Measurements from ENCODE around the gene TBC1D16. TPM values are rescaled to one million over a fixed set of nuclear protein-coding genes. Genes with fewer than 3 reads are reported as not detected.

The TBC1D16 gene
- total and polyA plus RNA-seq, 2 experiments from 2014 or later = 13.0 to 30.3 TPM

DNA sequence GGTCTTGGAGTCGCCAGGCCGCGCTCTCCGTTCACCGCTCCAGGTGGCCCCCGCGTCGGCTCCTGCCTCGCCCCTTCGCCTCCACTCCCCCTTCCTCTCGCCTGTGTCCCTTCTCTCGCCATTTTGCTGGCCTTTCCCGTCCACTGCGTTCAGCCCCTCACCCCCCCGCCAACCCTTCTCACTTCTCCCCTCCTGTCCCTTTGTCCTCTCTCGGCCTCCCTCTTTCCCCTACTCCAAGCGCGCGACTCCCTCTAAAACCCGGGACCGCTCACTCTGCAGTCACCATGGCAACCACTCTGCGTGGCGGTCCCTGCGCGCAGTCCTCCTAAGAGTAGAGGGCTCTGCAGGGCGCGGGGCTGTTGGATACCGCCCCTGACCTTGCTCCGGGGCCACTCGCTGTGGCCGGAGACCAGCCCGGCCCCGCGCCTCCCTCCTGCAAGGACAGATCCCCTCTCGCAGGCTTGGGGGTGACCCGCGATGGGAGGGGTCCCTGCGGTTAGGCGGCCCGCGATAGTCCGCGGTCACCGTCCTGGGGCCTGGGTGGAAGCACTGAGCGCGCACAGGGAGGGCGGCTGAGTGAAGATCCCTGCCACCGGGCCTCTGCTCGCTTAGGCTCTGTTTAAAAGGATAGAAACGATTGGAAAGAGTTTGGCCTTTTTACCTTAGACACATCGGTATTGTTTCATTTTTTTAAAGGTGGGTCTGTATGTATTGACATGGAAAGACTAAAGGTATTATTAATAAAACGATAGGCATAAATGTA is 1.2 kb upstream of the TBC1D16 start:
- TF ChIP-seq, protein P1, sequence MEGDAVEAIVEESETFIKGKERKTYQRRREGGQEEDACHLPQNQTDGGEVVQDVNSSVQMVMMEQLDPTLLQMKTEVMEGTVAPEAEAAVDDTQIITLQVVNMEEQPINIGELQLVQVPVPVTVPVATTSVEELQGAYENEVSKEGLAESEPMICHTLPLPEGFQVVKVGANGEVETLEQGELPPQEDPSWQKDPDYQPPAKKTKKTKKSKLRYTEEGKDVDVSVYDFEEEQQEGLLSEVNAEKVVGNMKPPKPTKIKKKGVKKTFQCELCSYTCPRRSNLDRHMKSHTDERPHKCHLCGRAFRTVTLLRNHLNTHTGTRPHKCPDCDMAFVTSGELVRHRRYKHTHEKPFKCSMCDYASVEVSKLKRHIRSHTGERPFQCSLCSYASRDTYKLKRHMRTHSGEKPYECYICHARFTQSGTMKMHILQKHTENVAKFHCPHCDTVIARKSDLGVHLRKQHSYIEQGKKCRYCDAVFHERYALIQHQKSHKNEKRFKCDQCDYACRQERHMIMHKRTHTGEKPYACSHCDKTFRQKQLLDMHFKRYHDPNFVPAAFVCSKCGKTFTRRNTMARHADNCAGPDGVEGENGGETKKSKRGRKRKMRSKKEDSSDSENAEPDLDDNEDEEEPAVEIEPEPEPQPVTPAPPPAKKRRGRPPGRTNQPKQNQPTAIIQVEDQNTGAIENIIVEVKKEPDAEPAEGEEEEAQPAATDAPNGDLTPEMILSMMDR (IDR thresholded peaks at IDR 0.05; ENCODE audit: low read depth, low read length) = no peak
- H3K27me3 ChIP-seq = no peaks in the 10 kb centered on the region
- H3K4me1 ChIP-seq (ENCODE audit: low read depth) = no peaks in the 10 kb centered on the region
- peaks cover 4% of the 10 kb centered on the region for H3K36me3 ChIP-seq
- peak overlapping the region; percentile 71 for H3K27ac ChIP-seq
- peak in 1 of 2 donors; percentile 79 for DNase-seq (ENCODE audit: low read depth in 1 of 2, low spot score in 1 of 2)
- peak overlapping the region; percentile 82 for H3K4me3 ChIP-seq
- H3K9me3 ChIP-seq (ENCODE audit: low read depth) = no peaks in the 10 kb centered on the region

DNA sequence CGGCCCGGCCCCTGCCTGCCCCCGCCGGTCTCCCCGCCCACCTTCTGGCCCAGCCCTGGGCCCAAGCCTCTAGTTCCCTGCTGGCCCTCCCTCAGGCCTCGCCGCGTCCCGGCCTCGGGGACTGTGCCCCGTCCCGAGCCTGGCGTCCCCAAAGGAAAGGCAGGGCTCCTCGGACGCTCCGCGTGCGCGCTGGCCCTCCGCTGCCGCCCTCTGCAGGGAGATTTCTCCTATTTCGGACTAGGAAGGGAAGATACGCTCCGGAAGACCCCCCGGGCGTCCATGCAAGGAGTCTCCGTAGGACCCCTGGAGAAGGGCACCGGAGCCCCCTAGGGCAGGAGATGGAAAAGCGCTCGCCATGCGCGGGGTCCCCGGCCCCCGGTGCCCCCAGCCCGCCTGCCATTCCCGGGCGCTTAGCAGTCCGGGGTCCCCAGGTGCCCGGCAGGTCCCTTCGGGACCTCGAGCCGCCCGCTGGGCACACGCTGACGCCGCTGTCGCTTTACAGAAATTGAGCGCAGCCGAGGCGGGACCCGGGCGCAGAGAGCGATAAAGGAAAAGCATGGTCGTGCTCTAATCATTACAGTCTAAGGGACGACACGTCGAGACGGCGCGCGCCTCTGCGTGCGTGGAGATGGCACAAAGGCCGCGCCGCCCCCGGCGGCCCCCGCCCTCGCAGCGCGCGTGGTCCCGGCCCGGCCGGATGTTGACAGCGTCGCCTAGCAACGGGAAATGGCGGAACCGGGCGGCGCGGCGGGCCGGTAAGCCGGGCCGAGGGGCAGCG is 454 bp upstream of the TBC1D16 start, which contains the start of gene CCDC40:
Gene CCDC40, plus strand, starts transcription at position 706 of the 778 bp plus-strand sequence. Its CDS starts 21 bp downstream, at position 727.
- H3K36me3 ChIP-seq = peaks cover 4% of the 10 kb centered on the region
- peak; percentile 80 to 89 for DNase-seq (ENCODE audit: low read depth in 1 of 2, low spot score in 1 of 2)
- no peaks in the 10 kb centered on the region for H3K27me3 ChIP-seq
- TF ChIP-seq, protein P1 (IDR thresholded peaks at IDR 0.05; ENCODE audit: low read depth, low read length) = peak; percentile 1
- H3K9me3 ChIP-seq (ENCODE audit: low read depth) = no peaks in the 10 kb centered on the region
- H3K4me1 ChIP-seq (ENCODE audit: low read depth) = no peaks in the 10 kb centered on the region
- H3K27ac ChIP-seq = peak within 1 kb of the TSS; percentile 71
- peak within 1 kb of the TSS; percentile 82 for H3K4me3 ChIP-seq

DNA sequence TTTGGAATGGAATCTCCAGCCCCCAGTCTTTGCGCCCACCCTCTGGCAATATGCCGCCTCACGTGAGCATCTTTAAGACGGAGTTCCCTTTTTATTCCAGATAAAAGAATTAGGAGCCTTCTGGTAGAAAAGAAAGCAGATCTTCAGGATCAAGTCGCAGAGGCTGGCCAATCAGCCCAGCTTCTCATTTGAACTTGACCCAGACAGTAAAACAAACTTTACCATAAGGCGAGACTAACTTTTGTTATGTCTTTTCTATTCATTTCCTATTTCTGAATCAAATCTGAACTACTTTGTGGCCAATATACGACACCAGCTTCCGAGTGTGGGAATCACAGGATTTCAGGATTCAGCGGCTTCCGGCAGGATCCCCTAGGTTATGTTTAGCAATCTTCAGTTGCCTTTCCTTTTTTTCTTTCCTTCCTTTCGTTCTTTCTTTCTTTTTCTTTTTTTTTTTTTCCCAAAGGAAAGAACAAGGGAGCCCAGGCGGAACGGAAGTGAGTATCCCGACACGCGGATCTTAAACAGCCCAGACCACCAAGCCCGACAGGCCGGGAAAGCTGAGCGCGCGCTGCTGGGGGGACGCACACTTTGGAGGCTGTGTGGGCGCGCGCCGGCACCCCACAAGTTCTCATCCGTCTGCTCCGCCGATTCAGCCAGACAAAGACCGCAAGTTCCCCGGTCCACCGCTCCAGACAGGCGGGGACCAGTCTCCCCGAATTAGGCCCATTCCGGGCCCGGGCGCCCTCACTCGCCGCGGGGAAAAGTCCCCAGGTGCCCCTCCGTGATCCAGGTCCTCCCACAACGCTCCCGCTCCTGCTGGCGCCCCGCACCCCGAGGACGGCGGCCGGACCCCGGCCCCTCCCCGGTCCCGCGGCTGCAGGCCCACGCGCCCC is 633 bp downstream of the TBC1D16 start:
- TF ChIP-seq, protein P1 (IDR thresholded peaks at IDR 0.05; ENCODE audit: low read depth, low read length) = no peak
- Histone ChIP-seq H3K9me3 (ENCODE audit: low read depth) (no peaks in the 10 kb centered on the region), H3K4me1 (ENCODE audit: low read depth) (no peaks in the 10 kb centered on the region), H3K36me3 (no peaks in the 10 kb centered on the region), H3K4me3 (peak overlapping the region; percentile 82), H3K27me3 (no peaks in the 10 kb centered on the region), H3K27ac (no peak overlapping the region)
- DNase-seq (ENCODE audit: low read depth in 1 of 2, low spot score in 1 of 2) = peak; percentile 38 to 44

DNA sequence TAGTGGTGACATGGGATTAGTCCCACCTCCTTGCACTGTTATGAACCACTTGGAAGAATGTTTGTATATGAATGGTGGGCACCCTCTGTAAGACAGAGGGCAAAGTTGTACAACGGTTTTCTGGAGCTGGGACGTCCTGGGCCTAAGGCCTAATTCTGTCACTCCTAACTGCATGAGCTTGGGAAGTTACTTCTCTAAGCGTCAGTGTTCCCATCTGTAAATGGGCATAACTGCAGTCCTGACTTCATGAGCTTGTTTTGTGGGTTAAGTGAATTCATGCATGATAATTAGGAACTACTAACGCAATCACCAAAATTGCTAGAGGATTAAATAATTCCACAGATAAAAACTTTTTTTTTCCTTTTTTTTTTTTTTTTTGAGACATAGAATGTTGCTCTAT is 1.8 kb downstream of the TBC1D16 start:
- Histone ChIP-seq H3K27me3 (no peaks in the 10 kb centered on the region), H3K4me1 (ENCODE audit: low read depth) (no peaks in the 10 kb centered on the region), H3K27ac (no peak overlapping the region), H3K36me3 (no peaks in the 10 kb centered on the region), H3K9me3 (ENCODE audit: low read depth) (no peaks in the 10 kb centered on the region), H3K4me3 (no peak overlapping the region)
- no peak for DNase-seq (ENCODE audit: low read depth in 1 of 2, low spot score in 1 of 2)
- TF ChIP-seq, protein P1 (IDR thresholded peaks at IDR 0.05; ENCODE audit: low read depth, low read length) = no peak

DNA sequence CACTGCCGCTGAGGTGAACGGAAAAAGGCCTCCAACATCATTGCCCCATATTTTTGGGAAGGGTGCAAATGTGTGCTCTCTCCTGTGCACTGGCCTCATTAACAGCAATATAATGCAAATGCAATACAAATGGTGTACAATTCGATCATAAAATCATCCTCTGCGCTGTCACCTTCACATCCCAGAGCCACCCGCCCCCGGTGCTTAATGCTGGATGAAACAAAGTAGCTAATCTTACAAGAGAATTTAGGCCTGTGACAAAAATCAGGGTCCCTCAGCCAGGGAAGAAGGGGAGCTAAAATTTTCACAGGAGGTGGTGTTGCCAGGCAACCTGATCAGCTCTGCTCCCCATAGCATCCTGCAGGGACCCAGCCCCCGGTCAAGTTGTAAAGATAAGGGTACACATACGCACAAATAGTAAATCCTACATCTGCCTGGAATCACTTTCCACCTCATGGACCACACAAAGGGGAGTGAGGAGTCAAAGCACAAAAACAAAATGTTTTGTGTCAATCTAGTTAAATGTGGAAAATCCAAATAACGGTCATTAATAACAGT is 3.0 kb downstream of the TBC1D16 start:
- Histone ChIP-seq H3K4me1 (ENCODE audit: low read depth) (no peaks in the 10 kb centered on the region), H3K27me3 (no peaks in the 10 kb centered on the region), H3K36me3 (no peaks in the 10 kb centered on the region), H3K27ac (no peak overlapping the region), H3K4me3 (no peak overlapping the region), H3K9me3 (ENCODE audit: low read depth) (no peaks in the 10 kb centered on the region)
- no peak for DNase-seq (ENCODE audit: low read depth in 1 of 2, low spot score in 1 of 2)
- TF ChIP-seq, protein P1 (IDR thresholded peaks at IDR 0.05; ENCODE audit: low read depth, low read length) = no peak

Data from cardiac muscle cell (in vitro differentiated cells and primary cell).